T-helper 17 cell (primary cell): ENCODE results near the gene SERP1. TPM values are rescaled to one million over a fixed set of nuclear protein-coding genes. Genes with fewer than 3 reads are reported as not detected.

Experiments
- ATAC-seq: fragments of 150-1000 bp; cut with Tn5 transposase; 2 replicates; pipeline ENCODE4 v1.10.0; 2021; ENCODE audit warnings: mild to moderate bottlenecking, moderate library complexity
- DNase-seq, 3 donors: peaks; one replicate each; pipeline versions ENCODE4 v3.0.0 to v3.0.0-alpha.2; 2020 to 2021
- H3K9me3 ChIP-seq: one replicate; pipeline ENCODE4 v1.7.0; 2013; ENCODE audit warnings: low read length, mild to moderate bottlenecking; ENCODE audit not compliant: control insufficient read depth, poor library complexity, severe bottlenecking
- H3K27ac Mint-ChIP-seq: one replicate; pipeline ENCODE4 v1.8.0; 2022; ENCODE audit warnings: mild to moderate bottlenecking, moderate library complexity, mixed read lengths
- H3K27me3 Mint-ChIP-seq: one replicate; pipeline ENCODE4 v1.8.0; 2022; ENCODE audit warnings: mixed read lengths
- H3K36me3 Mint-ChIP-seq: one replicate; pipeline ENCODE4 v1.8.0; 2022; ENCODE audit warnings: low read depth, mixed read lengths
- H3K4me1 Mint-ChIP-seq: one replicate; pipeline ENCODE4 v1.8.0; 2022; ENCODE audit warnings: mild to moderate bottlenecking, mixed read lengths
- H3K4me3 Mint-ChIP-seq: one replicate; pipeline ENCODE4 v1.8.0; 2022; ENCODE audit warnings: mild to moderate bottlenecking, moderate library complexity, mixed read lengths
- total RNA-seq, 4 donors: library from RNA in 2 of 4; stranded (reverse) in 2 of 4; gene quantifications; one replicate each; pipeline ENCODE4 v1.2.3 and lab custom pipeline; 2022 to 2026

SERP1 gene
- total RNA-seq, 2 donors from 2014 or later = 106 to 119 TPM

DNA sequence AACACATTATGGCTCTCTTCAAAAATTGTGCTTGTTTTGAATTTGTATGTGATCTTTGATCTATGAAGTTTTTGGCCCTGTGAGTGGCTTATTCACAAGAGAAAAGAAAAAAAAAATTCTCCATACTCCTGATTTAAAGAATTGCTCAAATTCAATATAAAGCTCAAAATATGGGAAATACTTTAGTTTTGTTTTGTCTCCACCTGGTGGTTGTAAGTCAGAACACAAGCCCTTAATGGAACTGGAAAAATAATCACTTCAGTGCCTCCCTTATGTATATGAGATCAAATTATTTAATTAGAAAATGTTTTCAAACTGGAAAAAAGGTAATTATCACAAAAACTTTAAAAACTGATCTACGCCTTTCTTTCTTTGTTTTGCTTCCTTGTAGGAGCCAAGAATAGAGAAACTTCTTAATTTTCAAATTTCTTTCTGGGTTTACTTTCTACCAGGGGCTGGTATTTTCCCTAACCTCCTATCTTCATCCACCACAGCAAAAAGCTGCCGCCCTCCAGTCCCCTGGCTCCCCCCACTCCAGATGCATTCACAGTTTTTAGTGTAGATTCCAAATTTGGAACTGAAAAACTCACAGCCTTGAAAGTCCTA, 50.6 kb downstream of the SERP1 start:
- Mint-ChIP-seq H3K4me3 (no peak overlapping the region), H3K27ac (no peak overlapping the region), H3K27me3 (peaks cover 6% of the 10 kb centered on the region), H3K4me1 (peaks cover 2% of the 10 kb centered on the region), H3K36me3 (no peaks in the 10 kb centered on the region)
- H3K9me3 ChIP-seq = no peaks in the 10 kb centered on the region
- no peak for DNase-seq
- ATAC-seq = peak; percentile 54

DNA sequence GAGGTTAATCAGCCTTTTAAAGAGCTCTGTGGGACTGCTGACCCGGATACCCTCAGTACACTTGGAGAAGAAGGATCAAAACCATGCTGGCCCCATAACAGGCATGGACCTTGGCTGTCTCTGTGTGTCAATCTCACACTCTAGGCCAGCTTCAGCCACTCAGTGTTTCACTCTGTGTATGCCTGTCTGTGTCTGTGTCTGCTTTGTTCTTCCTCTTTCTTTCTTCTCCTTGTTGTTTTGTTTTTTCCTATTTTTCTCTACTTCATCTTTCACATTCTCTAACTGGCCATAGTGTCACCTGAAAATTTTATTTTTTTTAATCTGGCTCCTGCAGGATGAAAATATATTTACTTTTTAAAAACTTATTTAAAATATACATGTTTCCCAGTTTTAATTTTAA, 51.1 kb downstream of the SERP1 start:
- H3K27me3 Mint-ChIP-seq = peaks cover 6% of the 10 kb centered on the region
- no peaks in the 10 kb centered on the region for H3K9me3 ChIP-seq
- peaks cover 2% of the 10 kb centered on the region for H3K4me1 Mint-ChIP-seq
- H3K4me3 Mint-ChIP-seq = no peak overlapping the region
- ATAC-seq = no peak
- DNase-seq = no peak
- no peak overlapping the region for H3K27ac Mint-ChIP-seq
- no peaks in the 10 kb centered on the region for H3K36me3 Mint-ChIP-seq

DNA sequence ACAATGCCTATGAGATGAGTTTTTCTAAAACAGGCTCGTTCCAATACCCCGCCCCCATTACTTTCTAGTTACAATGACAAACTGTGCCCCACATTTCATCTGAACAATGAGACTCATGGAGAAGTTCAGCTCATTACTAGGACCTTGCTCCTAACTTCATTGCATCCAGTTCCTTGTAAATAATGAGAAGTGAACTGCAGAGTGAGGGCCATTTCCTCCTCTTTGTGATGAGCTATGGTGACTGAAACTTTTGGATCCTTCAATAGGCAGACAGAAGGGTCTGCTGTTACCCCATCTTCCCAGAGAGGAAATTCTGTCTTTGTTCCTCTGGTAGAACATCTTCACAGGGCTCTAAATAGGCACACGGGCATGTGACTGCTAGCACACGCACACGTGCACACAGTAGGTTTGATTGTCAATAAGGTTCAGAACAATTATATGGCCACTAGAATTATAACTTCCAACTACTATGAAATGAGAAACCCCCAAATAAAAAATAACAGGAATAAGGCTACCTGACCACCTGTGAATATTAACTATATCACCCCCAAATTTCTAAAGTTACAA, 51.8 kb downstream of the SERP1 start:
- Mint-ChIP-seq H3K4me1 (peaks cover 2% of the 10 kb centered on the region), H3K27ac (no peak overlapping the region), H3K27me3 (peaks cover 6% of the 10 kb centered on the region), H3K36me3 (no peaks in the 10 kb centered on the region), H3K4me3 (no peak overlapping the region)
- DNase-seq (no peak), ATAC-seq (no peak)
- H3K9me3 ChIP-seq = no peaks in the 10 kb centered on the region

Other genes with a start within 250 kb of the SERP1 start
- 10 to 100 TPM; 37.8 to 51.6 TPM for gene TSC22D2, start 138.2 kb downstream of the SERP1 start, total RNA-seq
- gene EIF2A, start 291 bp upstream of the SERP1 start, total RNA-seq = 100 to 1,000 TPM; 132 to 144 TPM
- 100 to 1,000 TPM in 1 of 2 donors, 10 to 100 TPM in 1; 85.2 to 104 TPM for gene SELENOT, start 56.8 kb upstream of the SERP1 start, total RNA-seq
- gene ERICH6, start 157.4 kb upstream of the SERP1 start, total RNA-seq = 1 to 10 TPM in 1 of 2 donors, under 1 TPM in 1; 0.92 to 1.6 TPM
- 10 to 100 TPM; 44.2 to 70.9 TPM for gene SIAH2, start 216.7 kb upstream of the SERP1 start, total RNA-seq